HEK293 (cell line): ENCODE data around the gene ZNF652.

ENCODE experiments used
- IKZF3 ChIP-seq: fragments of 450-650 bp; IDR thresholded peaks from 2 replicates; pipeline ENCODE4 v1.5.0; 2018; ENCODE audit warnings: missing biosample characterization, mild to moderate bottlenecking, missing genetic modification characterization, moderate library complexity
- PBX3 ChIP-seq: sonication (generic); formaldehyde crosslinking; IDR thresholded peaks from 2 replicates; pipeline ENCODE4 v1.8.1; 2022; ENCODE audit warnings: mild to moderate bottlenecking, moderate library complexity, missing genetic modification reagents
- SP3 ChIP-seq: fragments of 450-650 bp; formaldehyde crosslinking; IDR thresholded peaks from 2 replicates; pipeline ENCODE4 v1.5.1; 2016; ENCODE audit warnings: missing biosample characterization, missing genetic modification characterization
- ZBTB26 ChIP-seq: fragments of 450-650 bp; formaldehyde crosslinking; optimal IDR thresholded peaks from 2 replicates; pipeline ENCODE3; 2016; ENCODE audit warnings: missing biosample characterization, mild to moderate bottlenecking, missing genetic modification characterization
- ZBTB48 ChIP-seq: fragments of 450-650 bp; formaldehyde crosslinking; IDR thresholded peaks from 2 replicates; pipeline ENCODE4 v1.5.1; 2016; ENCODE audit warnings: missing biosample characterization, missing genetic modification characterization
- ZBTB6 ChIP-seq: fragments of 450-650 bp; formaldehyde crosslinking; IDR thresholded peaks from 2 replicates; pipeline ENCODE4 v1.5.1; 2017; ENCODE audit warnings: missing biosample characterization, missing genetic modification characterization
- ZBTB7A ChIP-seq: fragments of 450-650 bp; formaldehyde crosslinking; IDR thresholded peaks from 2 replicates; pipeline ENCODE4 v1.5.1; 2016; ENCODE audit warnings: low read depth, missing biosample characterization, missing genetic modification characterization
- ZBTB8A ChIP-seq: fragments of 450-650 bp; formaldehyde crosslinking; IDR thresholded peaks from 2 replicates; pipeline ENCODE4 v1.5.1; 2016; ENCODE audit warnings: missing biosample characterization, missing genetic modification characterization
- ZIC2 ChIP-seq: fragments of 450-650 bp; formaldehyde crosslinking; IDR thresholded peaks from 2 replicates; pipeline ENCODE4 v1.5.1; 2016; ENCODE audit warnings: missing biosample characterization, missing genetic modification characterization
- ZNF16 ChIP-seq: fragments of 450-650 bp; formaldehyde crosslinking; IDR thresholded peaks from 2 replicates; pipeline ENCODE4 v1.5.1; 2016; ENCODE audit warnings: low read depth, missing biosample characterization, missing genetic modification characterization
- ZNF184 ChIP-seq: fragments of 450-650 bp; IDR thresholded peaks from 2 replicates; pipeline ENCODE4 v1.5.1; 2018; ENCODE audit warnings: missing biosample characterization, mild to moderate bottlenecking, missing genetic modification characterization
- ZNF23 ChIP-seq: fragments of 450-650 bp; formaldehyde crosslinking; IDR thresholded peaks from 2 replicates; pipeline ENCODE4 v1.5.1; 2016; ENCODE audit warnings: missing biosample characterization, missing genetic modification characterization, borderline replicate concordance
- ZNF311 ChIP-seq: fragments of 450-650 bp; formaldehyde crosslinking; IDR thresholded peaks from 2 replicates; pipeline ENCODE4 v1.5.1; 2017; ENCODE audit warnings: missing biosample characterization, missing genetic modification characterization, borderline replicate concordance
- ZNF423 ChIP-seq: fragments of 450-650 bp; formaldehyde crosslinking; IDR thresholded peaks from 2 replicates; pipeline ENCODE4 v1.5.1; 2016; ENCODE audit warnings: missing biosample characterization, missing genetic modification characterization
- ZNF449 ChIP-seq: fragments of 450-650 bp; formaldehyde crosslinking; IDR thresholded peaks from 2 replicates; pipeline ENCODE4 v1.5.1; 2017; ENCODE audit warnings: missing biosample characterization, mild to moderate bottlenecking, missing genetic modification characterization, moderate library complexity
- ZNF514 ChIP-seq: fragments of 450-650 bp; formaldehyde crosslinking; IDR thresholded peaks from 2 replicates; pipeline ENCODE4 v1.5.1; 2016; ENCODE audit warnings: missing biosample characterization, missing genetic modification characterization
- ZNF645 ChIP-seq: fragments of 450-650 bp; formaldehyde crosslinking; IDR thresholded peaks from 2 replicates; pipeline ENCODE4; 2016; ENCODE audit warnings: missing biosample characterization, missing genetic modification characterization
- ZNF660 ChIP-seq: fragments of 450-650 bp; IDR thresholded peaks from 2 replicates; pipeline ENCODE4 v1.5.1; 2018; ENCODE audit warnings: missing biosample characterization, mild to moderate bottlenecking, missing genetic modification characterization
- ZNF692 ChIP-seq: fragments of 450-650 bp; formaldehyde crosslinking; IDR thresholded peaks from 2 replicates; pipeline ENCODE4 v1.5.1; 2016; ENCODE audit warnings: missing biosample characterization, missing genetic modification characterization
- ZNF837 ChIP-seq: fragments of 450-650 bp; formaldehyde crosslinking; IDR thresholded peaks from 2 replicates; pipeline ENCODE4 v1.5.1; 2016; ENCODE audit warnings: missing biosample characterization, missing genetic modification characterization

ZNF652 gene

GRCh38 chr17:49260011-49260816 is 101.8 kb downstream of the ZNF652 start (continued):
- TF ChIP-seq ZNF692 (tag by site-specific recombination), result no peak
- TF ChIP-seq ZNF423, result no peak
- TF ChIP-seq ZNF514 (tag by site-specific recombination), result no peak
- no peak for TF ChIP-seq ZNF837 (tag by site-specific recombination)
- TF ChIP-seq ZNF645 (tag by site-specific recombination), result no peak
- peak; percentile 89 for TF ChIP-seq ZBTB8A (tag by site-specific recombination)
- no peak for TF ChIP-seq SP3 (tag by site-specific recombination)
- peak; percentile 74 for TF ChIP-seq ZNF449 (tag by site-specific recombination)
- no peak for TF ChIP-seq ZNF311 (tag by site-specific recombination)
- TF ChIP-seq ZBTB7A, result no peak
- no peak for TF ChIP-seq ZNF23 (tag by site-specific recombination)
- TF ChIP-seq ZBTB26 (tag by site-specific recombination), result peak; percentile 52
- TF ChIP-seq ZNF660 (tag by site-specific recombination), result no peak
- peak; percentile 95; the same call in 1 of the 2 replicates for TF ChIP-seq ZBTB48 (tag by site-specific recombination)
- no peak for TF ChIP-seq IKZF3 (tag by site-specific recombination)
- 0 out of 2 replicates have a peak, but pooled peaks have one; percentile 37 for TF ChIP-seq PBX3 (CRISPR knock-in tag)
- peak; percentile 94 for TF ChIP-seq ZIC2 (tag by site-specific recombination)
- TF ChIP-seq ZNF184 (tag by site-specific recombination), result no peak
- no peak for TF ChIP-seq ZNF16
- no peak for TF ChIP-seq ZBTB6
